Left lung (tissue), 10 donors: ENCODE measurements around the gene UBE2D2. TPM values are rescaled to one million over a fixed set of nuclear protein-coding genes. Genes with fewer than 3 reads are reported as not detected.
A peak's percentile ranks its signal among the peaks of the same experiment; 100 is the strongest.

ENCODE experiments used
- ATAC-seq: fragments of 200-7000 bp; cut with Tn5 transposase; one replicate; pipeline ENCODE4 v1.9.1; 2020; ENCODE audit warnings: moderate library complexity
- DNase-seq, 4 donors: peaks; one replicate each; pipeline ENCODE4 v3.0.0-alpha.2; 2013 to 2020
- H3K27ac ChIP-seq, 2 donors: fragments of 200-600 bp; sonication (generic) in 1 of 2; one replicate each; pipeline versions ENCODE4 v1.5.0 to v1.8.0; 2020 to 2021
- H3K27me3 ChIP-seq, 2 donors: fragments of 200-600 bp; sonication (generic) in 1 of 2; one replicate each; pipeline versions ENCODE4 v1.5.0 to v1.8.0; 2020 to 2021
- H3K36me3 ChIP-seq, 2 donors: fragments of 200-600 bp; sonication (generic) in 1 of 2; one replicate each; pipeline versions ENCODE4 v1.5.0 to v1.8.0; 2020 to 2021
- H3K4me1 ChIP-seq, 2 donors: fragments of 200-600 bp; one replicate each; pipeline ENCODE4 v1.8.0; 2021
- H3K4me3 ChIP-seq, 2 donors: fragments of 200-600 bp; sonication (generic) in 1 of 2; one replicate each; pipeline versions ENCODE4 v1.5.0 to v1.8.0; 2020 to 2021; ENCODE audit warnings: mild to moderate bottlenecking in 1 of 2
- H3K9me3 ChIP-seq, 2 donors: fragments of 200-600 bp; sonication (generic) in 1 of 2; one replicate each; pipeline versions ENCODE4 v1.5.0 to v1.8.0; 2020 to 2021
- intact Hi-C, 2 donors: fragments of 100-400 bp; cut with DNase I; formaldehyde crosslinking; loops; one replicate each; pipeline versions ENCODE4 v1.11.2 to v1.14.2; 2022
- polyA plus RNA-seq, 6 donors: library from polyadenylated mRNA; unstranded; fragments of 120-200 nt; gene quantifications; one replicate each; pipeline ENCODE4 v1.2.1, GENCODE V29; 2013; ENCODE audit not compliant: insufficient read length in 6 of 6
- total RNA-seq, 2 donors: library from RNA; stranded (reverse); fragmentation: NEBNext Ultra II Directional; extraction: Animal tissue kit (Norgen Biotek cat#: 25700); gene quantifications; one replicate each; pipeline ENCODE4 v1.2.1, GENCODE V29; 2021
- TF ChIP-seq, protein P1 (sequence below), 2 donors: fragments of 200-600 bp; sonication (generic) in 1 of 2; IDR thresholded peaks; one replicate each; pipeline versions ENCODE4 v1.5.0 to v1.8.0; 2021; ENCODE audit warnings: antibody characterized with exemption in 2 of 2
- donor health status: DM: no; HTN: yes; CAD: no.
- donor health status: DM: no; HTN: no; CAD: no.

UBE2D2 gene
- total and polyA plus RNA-seq, 8 donors: 122 to 160 (median 145) TPM

DNA sequence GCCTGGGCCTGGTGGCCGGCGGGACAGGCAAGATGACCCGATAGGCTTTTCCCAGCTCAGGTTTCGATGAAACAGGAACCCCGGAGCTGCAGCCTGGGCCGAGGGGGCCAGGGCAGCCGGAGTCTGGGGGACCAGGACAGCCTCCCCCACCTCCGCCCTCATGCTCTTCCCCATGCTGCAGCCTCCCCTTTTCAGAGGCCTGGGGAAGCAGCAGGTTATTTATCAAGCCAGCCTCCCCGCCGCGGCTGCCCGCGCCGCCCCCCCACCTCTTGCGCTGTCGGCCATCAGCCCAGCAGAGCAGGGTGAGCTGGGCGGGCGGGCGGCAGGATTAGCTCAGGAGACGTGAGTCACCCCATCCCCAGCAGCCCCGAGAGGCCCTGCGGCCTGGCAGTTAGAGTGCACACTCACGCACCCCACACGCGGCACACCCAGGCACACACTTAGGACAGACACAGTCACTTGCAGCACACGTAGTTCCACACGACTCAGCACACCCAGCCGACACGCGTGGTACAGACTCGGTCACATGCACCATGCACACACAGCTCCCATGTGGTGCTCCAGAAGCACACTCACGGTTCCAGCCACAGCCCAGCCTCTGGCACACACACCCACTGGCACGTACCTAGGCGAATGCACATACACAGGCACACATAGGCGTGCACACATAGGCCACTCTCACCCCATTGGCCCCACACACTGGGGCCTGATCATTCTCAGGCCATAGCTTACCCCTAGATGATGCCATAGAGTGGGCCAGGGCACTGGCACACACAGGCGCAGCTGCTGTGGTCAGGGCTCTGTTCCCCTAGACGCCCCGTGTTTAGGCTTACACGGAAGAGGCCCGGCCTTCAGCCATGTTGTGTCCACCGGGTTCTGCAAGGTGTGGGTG is 100.0 kb downstream of the UBE2D2 start:
- no peaks in the 10 kb centered on the region for H3K36me3 ChIP-seq
- intact Hi-C loops: no loop called here
- peak overlapping the region in 1 of 2 donors; percentile 2 for H3K4me3 ChIP-seq
- peak; percentile 84 for ATAC-seq
- peak overlapping the region; percentile 79 to 83 for H3K27ac ChIP-seq
- peaks cover 0 to 33% of the 10 kb centered on the region in 2 donors for H3K27me3 ChIP-seq
- H3K9me3 ChIP-seq: no peaks in the 10 kb centered on the region
- H3K4me1 ChIP-seq: peaks cover 52 to 92% of the 10 kb centered on the region in 2 donors
- DNase-seq: peak in 3 of 4 donors; percentile 60 to 94 (median 90)
- TF ChIP-seq, protein P1, sequence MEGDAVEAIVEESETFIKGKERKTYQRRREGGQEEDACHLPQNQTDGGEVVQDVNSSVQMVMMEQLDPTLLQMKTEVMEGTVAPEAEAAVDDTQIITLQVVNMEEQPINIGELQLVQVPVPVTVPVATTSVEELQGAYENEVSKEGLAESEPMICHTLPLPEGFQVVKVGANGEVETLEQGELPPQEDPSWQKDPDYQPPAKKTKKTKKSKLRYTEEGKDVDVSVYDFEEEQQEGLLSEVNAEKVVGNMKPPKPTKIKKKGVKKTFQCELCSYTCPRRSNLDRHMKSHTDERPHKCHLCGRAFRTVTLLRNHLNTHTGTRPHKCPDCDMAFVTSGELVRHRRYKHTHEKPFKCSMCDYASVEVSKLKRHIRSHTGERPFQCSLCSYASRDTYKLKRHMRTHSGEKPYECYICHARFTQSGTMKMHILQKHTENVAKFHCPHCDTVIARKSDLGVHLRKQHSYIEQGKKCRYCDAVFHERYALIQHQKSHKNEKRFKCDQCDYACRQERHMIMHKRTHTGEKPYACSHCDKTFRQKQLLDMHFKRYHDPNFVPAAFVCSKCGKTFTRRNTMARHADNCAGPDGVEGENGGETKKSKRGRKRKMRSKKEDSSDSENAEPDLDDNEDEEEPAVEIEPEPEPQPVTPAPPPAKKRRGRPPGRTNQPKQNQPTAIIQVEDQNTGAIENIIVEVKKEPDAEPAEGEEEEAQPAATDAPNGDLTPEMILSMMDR (IDR thresholded peaks at IDR 0.05): no peak

DNA sequence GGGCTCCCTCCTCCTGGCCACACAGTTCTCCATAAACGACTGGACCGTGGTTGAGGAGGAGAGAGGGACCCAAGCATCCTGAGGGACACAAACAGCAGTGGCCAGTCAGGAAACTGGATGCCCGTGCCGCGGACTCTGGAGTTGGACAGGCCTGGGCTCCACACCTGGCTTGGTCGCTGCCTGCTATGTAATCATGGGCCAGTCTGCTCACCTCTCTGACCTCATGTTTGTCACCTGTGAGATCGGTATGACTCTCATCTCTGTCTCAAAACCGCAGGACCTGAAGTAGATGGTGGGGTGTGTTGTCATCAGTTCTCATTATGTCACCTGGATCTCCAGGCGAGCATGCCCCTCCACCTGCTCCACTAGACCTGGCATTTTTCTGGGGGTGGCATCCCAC is 101.5 kb downstream of the UBE2D2 start:
- DNase-seq: no peak
- Histone ChIP-seq H3K4me1 (peaks cover 51 to 92% of the 10 kb centered on the region in 2 donors), H3K27me3 (peaks cover 0 to 33% of the 10 kb centered on the region in 2 donors), H3K9me3 (no peaks in the 10 kb centered on the region), H3K36me3 (no peaks in the 10 kb centered on the region), H3K27ac (no peak overlapping the region), H3K4me3 (no peak overlapping the region)
- intact Hi-C loops: no loop called here
- ATAC-seq: no peak
- TF ChIP-seq, protein P1 (IDR thresholded peaks at IDR 0.05): no peak

DNA sequence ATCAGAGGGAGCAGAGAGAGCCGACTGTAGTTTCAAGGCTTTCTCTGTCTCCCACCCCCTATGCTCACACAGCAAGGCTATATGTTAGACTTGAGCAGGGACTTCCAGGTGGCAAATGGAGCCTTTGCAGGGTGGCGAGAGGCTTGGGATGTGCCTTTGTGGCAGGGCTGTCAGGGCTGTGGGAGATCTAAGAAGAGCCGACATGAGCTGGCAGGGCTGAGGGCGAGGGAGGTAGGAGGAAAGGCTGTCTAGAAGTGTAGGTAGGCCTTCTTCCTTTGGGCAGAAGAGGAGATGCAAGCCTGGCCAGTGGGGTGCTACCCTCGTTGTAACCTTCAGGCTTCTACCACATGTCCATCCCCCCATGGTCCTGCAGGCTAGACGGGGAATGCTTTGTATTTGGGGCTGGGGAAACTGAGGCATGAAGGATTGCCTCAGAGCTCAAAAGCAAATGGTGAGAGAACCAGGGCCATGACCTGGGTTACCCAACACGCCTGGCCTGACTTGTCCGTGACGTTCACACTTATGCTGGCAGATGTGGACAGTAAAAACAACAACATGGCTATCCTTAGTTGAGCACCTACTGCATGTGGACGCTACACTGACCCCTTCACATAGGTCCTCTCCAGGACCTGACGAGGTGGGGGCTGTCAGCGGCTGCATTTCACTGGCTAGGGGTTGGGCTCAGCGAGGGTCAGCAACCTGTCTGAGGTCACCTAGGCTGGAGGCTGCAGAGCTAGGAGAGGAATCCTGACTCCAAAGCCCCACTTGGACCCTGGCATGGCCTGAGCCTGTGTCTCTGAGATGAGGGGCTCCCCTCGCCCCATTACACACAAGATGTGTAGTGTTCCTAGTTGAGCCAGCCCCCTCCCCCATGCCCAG is 102.3 kb downstream of the UBE2D2 start:
- H3K36me3 ChIP-seq: no peaks in the 10 kb centered on the region
- intact Hi-C loops: no loop called here
- H3K4me3 ChIP-seq: no peak overlapping the region
- H3K4me1 ChIP-seq: peaks cover 49 to 92% of the 10 kb centered on the region in 2 donors
- H3K27me3 ChIP-seq: peaks cover 0 to 33% of the 10 kb centered on the region in 2 donors
- peak overlapping the region in 1 of 2 donors; percentile 64 for H3K27ac ChIP-seq
- DNase-seq (no peak), ATAC-seq (no peak)
- H3K9me3 ChIP-seq: no peaks in the 10 kb centered on the region
- TF ChIP-seq, protein P1 (IDR thresholded peaks at IDR 0.05): no peak

DNA sequence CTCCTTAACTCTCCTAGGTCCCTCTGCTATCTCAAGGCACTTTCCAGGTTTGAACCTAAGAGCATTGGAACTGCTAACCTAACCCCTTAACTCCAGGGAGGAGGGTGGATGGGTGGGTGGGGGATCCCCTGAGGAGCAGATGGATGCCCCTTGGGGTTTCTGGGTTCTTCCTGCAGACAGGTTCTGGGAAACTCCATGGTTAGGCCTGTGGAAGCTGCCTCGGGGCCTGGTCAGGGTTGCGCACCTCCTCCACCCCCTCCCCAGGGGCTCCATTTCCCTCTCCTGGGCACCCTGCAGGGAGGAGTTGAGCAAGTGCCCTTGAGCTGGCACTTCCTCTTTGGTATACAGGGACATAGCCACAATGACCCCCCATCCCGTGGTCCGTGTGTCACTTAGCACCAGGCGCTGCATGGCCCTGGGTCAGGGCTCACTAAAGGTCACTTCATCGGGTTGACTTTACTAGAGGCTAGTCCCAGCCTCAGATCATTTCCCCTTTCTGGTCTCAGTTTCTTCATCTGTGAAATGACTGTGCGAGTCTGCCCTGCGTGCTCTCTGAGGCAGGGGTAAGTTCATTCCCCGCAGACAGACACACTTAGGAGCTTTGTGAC is 103.1 kb downstream of the UBE2D2 start:
- Histone ChIP-seq H3K4me1 (peaks cover 48 to 92% of the 10 kb centered on the region in 2 donors), H3K27ac (peak overlapping the region; percentile 18 to 64), H3K36me3 (no peaks in the 10 kb centered on the region), H3K27me3 (peaks cover 0 to 31% of the 10 kb centered on the region in 2 donors), H3K4me3 (no peak overlapping the region), H3K9me3 (no peaks in the 10 kb centered on the region)
- peak; percentile 26 for ATAC-seq
- peak in 2 of 4 donors; percentile 88 to 90 for DNase-seq
- TF ChIP-seq, protein P1 (IDR thresholded peaks at IDR 0.05): no peak
- intact Hi-C loops: no loop called here
